Naive thymus-derived CD4-positive, alpha-beta T cell (primary cell): ENCODE data around the gene PRKD1. TPM values are rescaled to one million over a fixed set of nuclear protein-coding genes. Genes with fewer than 3 reads are reported as not detected.

Source experiments
- ATAC-seq: fragments of 150-1000 bp; cut with Tn5 transposase; 2 replicates; pipeline ENCODE4 v1.10.0; 2021; ENCODE audit warnings: mild to moderate bottlenecking, moderate library complexity
- CTCF ChIA-PET: fragments of 350-600 bp; sonication (Branson Sonifier 250); formaldehyde crosslinking; loops from one replicate; lab custom pipeline; 2021; ENCODE audit warnings: antibody characterized with exemption; lab: Charles Lee
- POLR2A ChIA-PET: fragments of 350-600 bp; sonication (Branson Sonifier 250); formaldehyde crosslinking; loops from one replicate; lab custom pipeline; 2021; ENCODE audit warnings: antibody characterized with exemption, inconsistent platforms; lab: Charles Lee
- DNase-seq, 9 donors: peaks; one replicate each; pipeline versions ENCODE4 v3.0.0 to v3.0.0-alpha.2; 2020 to 2022; ENCODE audit warnings: mixed read lengths in 1 of 9
- H3K27ac ChIP-seq: one replicate; pipeline ENCODE4 v1.7.0; 2013; ENCODE audit warnings: mild to moderate bottlenecking, low read depth, low read length, moderate library complexity
- H3K27me3 ChIP-seq, 2 donors: one replicate each; pipeline ENCODE4 v1.7.0; 2013; ENCODE audit warnings: low read length in 2 of 2, mild to moderate bottlenecking in 2 of 2, moderate library complexity in 2 of 2; ENCODE audit not compliant: control insufficient read depth in 2 of 2, insufficient read depth in 2 of 2
- H3K36me3 ChIP-seq, 3 experiments: 1 replicate in 2 of 3; 2 replicates in 1 of 3; pipeline ENCODE4 v1.7.0; 2013; ENCODE audit warnings: low read length in 3 of 3, mild to moderate bottlenecking in 3 of 3, moderate library complexity in 1 of 3; ENCODE audit not compliant: insufficient read depth in 3 of 3, control insufficient read depth in 2 of 3
- H3K4me1 ChIP-seq, 2 donors: one replicate each; pipeline ENCODE4 v1.7.0; 2013; ENCODE audit warnings: low read length in 2 of 2, mild to moderate bottlenecking in 2 of 2, moderate library complexity in 1 of 2; ENCODE audit not compliant: control insufficient read depth in 2 of 2, insufficient read depth in 2 of 2
- H3K4me3 ChIP-seq: 2 replicates; pipeline ENCODE4 v1.7.0; 2013; ENCODE audit warnings: mild to moderate bottlenecking, low read length
- H3K9me3 ChIP-seq, 3 experiments: 1 replicate in 2 of 3; 2 replicates in 1 of 3; pipeline ENCODE4 v1.7.0; 2013; ENCODE audit warnings: low read length in 3 of 3; ENCODE audit not compliant: control insufficient read depth in 2 of 3
- H3K27ac Mint-ChIP-seq, 9 donors: one replicate each; pipeline ENCODE4 v1.8.0; 2020 to 2022; ENCODE audit warnings: mixed read lengths in 9 of 9, mild to moderate bottlenecking in 8 of 9, moderate library complexity in 5 of 9, inconsistent platforms in 2 of 9
- H3K27me3 Mint-ChIP-seq, 5 donors: one replicate each; pipeline ENCODE4 v1.8.0; 2021 to 2022; ENCODE audit warnings: mixed read lengths in 5 of 5, mild to moderate bottlenecking in 1 of 5
- H3K36me3 Mint-ChIP-seq, 5 donors: one replicate each; pipeline ENCODE4 v1.8.0; 2020 to 2022; ENCODE audit warnings: mixed read lengths in 5 of 5, mild to moderate bottlenecking in 3 of 5, inconsistent platforms in 1 of 5
- H3K4me1 Mint-ChIP-seq, 7 donors: one replicate each; pipeline ENCODE4 v1.8.0; 2020 to 2022; ENCODE audit warnings: mixed read lengths in 7 of 7, mild to moderate bottlenecking in 3 of 7, inconsistent platforms in 1 of 7
- H3K4me3 Mint-ChIP-seq, 10 donors: one replicate each; pipeline ENCODE4 v1.8.0; 2020 to 2022; ENCODE audit warnings: mild to moderate bottlenecking in 10 of 10, mixed read lengths in 10 of 10, moderate library complexity in 6 of 10, inconsistent platforms in 2 of 10
- H3K9me3 Mint-ChIP-seq, 11 donors: one replicate each; pipeline ENCODE4 v1.8.0; 2020 to 2022; ENCODE audit warnings: mixed read lengths in 11 of 11, mild to moderate bottlenecking in 4 of 11, inconsistent platforms in 1 of 11, moderate library complexity in 1 of 11
- intact Hi-C, 2 donors: fragments of 100-400 bp; cut with micrococcal nuclease; formaldehyde crosslinking; loops; one replicate each; pipeline ENCODE4 v1.15.1; 2023
- polyA plus RNA-seq, 2 donors: library from polyadenylated mRNA; unstranded; fragments of 300-500 nt; fragmentation: Illumina TruSeq; gene quantifications; one replicate each; pipeline ENCODE4 v1.2.3, GENCODE V29; 2021
- total RNA-seq, 6 experiments: library from RNA in 5 of 6; stranded (reverse) in 5 of 6; gene quantifications; 1 replicate in 5 of 6; 2 replicates in 1 of 6; pipeline ENCODE4 v1.2.3 and lab custom pipeline; 2021 to 2026

Gene PRKD1
- total and polyA plus RNA-seq, 7 experiments from 2014 or later: not detected

GRCh38 chr14:29798811-29799210 lies 128.8 kb downstream of the PRKD1 start:
- Histone ChIP-seq H3K36me3 (no peaks in the 10 kb centered on the region), H3K27ac (no peak overlapping the region), H3K4me3 (no peak overlapping the region), H3K4me1 (no peaks in the 10 kb centered on the region), H3K27me3 (no peaks in the 10 kb centered on the region), H3K9me3 (no peaks in the 10 kb centered on the region)
- no peaks in the 10 kb centered on the region for H3K36me3 Mint-ChIP-seq
- H3K9me3 Mint-ChIP-seq: peaks cover 0 to 14% (median 3%) of the 10 kb centered on the region in 11 donors
- no peak overlapping the region for H3K27ac Mint-ChIP-seq
- ATAC-seq: no peak
- H3K4me3 Mint-ChIP-seq: no peak overlapping the region
- intact Hi-C loops: no loop called here
- POLR2A ChIA-PET: no interaction called here
- no peaks in the 10 kb centered on the region for H3K27me3 Mint-ChIP-seq
- no peaks in the 10 kb centered on the region for H3K4me1 Mint-ChIP-seq
- CTCF ChIA-PET: no interaction called here
- DNase-seq: no peak

- no peaks in the 10 kb centered on the region for H3K4me1 Mint-ChIP-seq
- Histone ChIP-seq H3K27ac (no peak overlapping the region), H3K4me1 (no peaks in the 10 kb centered on the region), H3K9me3 (no peaks in the 10 kb centered on the region), H3K27me3 (no peaks in the 10 kb centered on the region), H3K4me3 (no peak overlapping the region), H3K36me3 (no peaks in the 10 kb centered on the region)
- intact Hi-C loops: no loop called here
- DNase-seq (no peak), ATAC-seq (no peak)
- POLR2A ChIA-PET: no interaction called here
- H3K9me3 Mint-ChIP-seq: peaks cover 0 to 12% (median 3%) of the 10 kb centered on the region in 11 donors
- H3K4me3 Mint-ChIP-seq: no peak overlapping the region
- CTCF ChIA-PET: no interaction called here
- no peaks in the 10 kb centered on the region for H3K27me3 Mint-ChIP-seq
- no peak overlapping the region for H3K27ac Mint-ChIP-seq
- H3K36me3 Mint-ChIP-seq: no peaks in the 10 kb centered on the region
Observed at GRCh38 chr14:29798108-29798663, 129.5 kb downstream of the PRKD1 start.

GRCh38 chr14:29796853-29797252 lies 130.8 kb downstream of the PRKD1 start:
- H3K4me1 Mint-ChIP-seq: no peaks in the 10 kb centered on the region
- Histone ChIP-seq H3K27ac (no peak overlapping the region), H3K9me3 (no peaks in the 10 kb centered on the region), H3K27me3 (no peaks in the 10 kb centered on the region), H3K36me3 (no peaks in the 10 kb centered on the region), H3K4me3 (no peak overlapping the region), H3K4me1 (no peaks in the 10 kb centered on the region)
- ChIA-PET POLR2A (no interaction called here), CTCF (no interaction called here)
- H3K27me3 Mint-ChIP-seq: no peaks in the 10 kb centered on the region
- H3K4me3 Mint-ChIP-seq: no peak overlapping the region
- no peak for ATAC-seq
- intact Hi-C loops: no loop called here
- H3K9me3 Mint-ChIP-seq: peaks cover 0 to 7% (median 3%) of the 10 kb centered on the region in 11 donors
- DNase-seq: no peak
- no peaks in the 10 kb centered on the region for H3K36me3 Mint-ChIP-seq
- no peak overlapping the region for H3K27ac Mint-ChIP-seq

- H3K27me3 ChIP-seq: no peaks in the 10 kb centered on the region
- Mint-ChIP-seq H3K4me3 (no peak overlapping the region), H3K36me3 (no peaks in the 10 kb centered on the region), H3K9me3 (peaks cover 4 to 34% (median 7%) of the 10 kb centered on the region in 11 donors), H3K4me1 (no peaks in the 10 kb centered on the region), H3K27ac (no peak overlapping the region), H3K27me3 (no peaks in the 10 kb centered on the region)
- POLR2A ChIA-PET: no interaction called here
- no peak for ATAC-seq
- H3K4me3 ChIP-seq: no peak overlapping the region
- H3K4me1 ChIP-seq: no peaks in the 10 kb centered on the region
- intact Hi-C loops: no loop called here
- CTCF ChIA-PET: no interaction called here
- no peak overlapping the region for H3K27ac ChIP-seq
- no peak for DNase-seq
- H3K9me3 ChIP-seq: no peaks in the 10 kb centered on the region
- H3K36me3 ChIP-seq: no peaks in the 10 kb centered on the region
Observed at GRCh38 chr14:29789475-29789874, 138.2 kb downstream of the PRKD1 start.

- Mint-ChIP-seq H3K9me3 (peaks cover 3 to 34% (median 9%) of the 10 kb centered on the region in 11 donors), H3K4me1 (no peaks in the 10 kb centered on the region), H3K4me3 (no peak overlapping the region), H3K36me3 (no peaks in the 10 kb centered on the region), H3K27ac (no peak overlapping the region), H3K27me3 (no peaks in the 10 kb centered on the region)
- ChIA-PET POLR2A (no interaction called here), CTCF (no interaction called here)
- H3K4me1 ChIP-seq: no peaks in the 10 kb centered on the region
- H3K4me3 ChIP-seq: no peak overlapping the region
- no peak for ATAC-seq
- H3K27me3 ChIP-seq: no peaks in the 10 kb centered on the region
- H3K36me3 ChIP-seq: no peaks in the 10 kb centered on the region
- no peak overlapping the region for H3K27ac ChIP-seq
- DNase-seq: no peak
- intact Hi-C loops: no loop called here
- H3K9me3 ChIP-seq: no peaks in the 10 kb centered on the region
Observed at GRCh38 chr14:29788093-29788492, 139.6 kb downstream of the PRKD1 start.

- no peaks in the 10 kb centered on the region for H3K4me1 Mint-ChIP-seq
- no peaks in the 10 kb centered on the region for H3K27me3 Mint-ChIP-seq
- DNase-seq (no peak), ATAC-seq (no peak)
- Histone ChIP-seq H3K4me3 (no peak overlapping the region), H3K36me3 (no peaks in the 10 kb centered on the region), H3K27me3 (no peaks in the 10 kb centered on the region), H3K4me1 (no peaks in the 10 kb centered on the region), H3K27ac (no peak overlapping the region), H3K9me3 (peaks cover 0 to 3% (median 0%) of the 10 kb centered on the region in 3 experiments)
- intact Hi-C loops: no loop called here
- POLR2A ChIA-PET: no interaction called here
- peaks cover 5 to 29% (median 14%) of the 10 kb centered on the region in 11 donors for H3K9me3 Mint-ChIP-seq
- H3K36me3 Mint-ChIP-seq: no peaks in the 10 kb centered on the region
- H3K4me3 Mint-ChIP-seq: no peak overlapping the region
- CTCF ChIA-PET: no interaction called here
- no peak overlapping the region for H3K27ac Mint-ChIP-seq
Observed at GRCh38 chr14:29783556-29783955, 144.1 kb downstream of the PRKD1 start.

- no peak for ATAC-seq
- H3K4me3 ChIP-seq: no peak overlapping the region
- intact Hi-C loops: no loop called here
- no peak overlapping the region for H3K27ac ChIP-seq
- Mint-ChIP-seq H3K4me3 (no peak overlapping the region), H3K4me1 (no peaks in the 10 kb centered on the region), H3K9me3 (peaks cover 6 to 30% (median 18%) of the 10 kb centered on the region in 11 donors), H3K27me3 (no peaks in the 10 kb centered on the region), H3K27ac (no peak overlapping the region), H3K36me3 (no peaks in the 10 kb centered on the region)
- H3K36me3 ChIP-seq: no peaks in the 10 kb centered on the region
- no peaks in the 10 kb centered on the region for H3K27me3 ChIP-seq
- ChIA-PET CTCF (no interaction called here), POLR2A (no interaction called here)
- H3K4me1 ChIP-seq: no peaks in the 10 kb centered on the region
- no peak for DNase-seq
- peaks cover 0 to 3% (median 0%) of the 10 kb centered on the region in 3 experiments for H3K9me3 ChIP-seq
Observed at GRCh38 chr14:29782041-29782440, 145.6 kb downstream of the PRKD1 start.
